Esophagus squamous epithelium (tissue), 4 donors: ENCODE results near the gene SH2D1B.

Source experiments
- POLR2A ChIP-seq, 4 donors: fragments of 450-650 bp; IDR thresholded peaks; one replicate each; pipeline ENCODE4 v1.6.1; 2017; ENCODE audit warnings: antibody characterized with exemption in 4 of 4, mild to moderate bottlenecking in 4 of 4, moderate library complexity in 3 of 4
- TF ChIP-seq, protein P1 (sequence below), 6 experiments: fragments of 450-650 bp in 4 of 6; fragments of 200-600 bp in 2 of 6; sonication (generic) in 2 of 6; IDR thresholded peaks; one replicate each; pipeline ENCODE4 v1.5.1; 2016 to 2019; ENCODE audit warnings: antibody characterized with exemption in 6 of 6, mild to moderate bottlenecking in 4 of 6, moderate library complexity in 4 of 6

DNA sequence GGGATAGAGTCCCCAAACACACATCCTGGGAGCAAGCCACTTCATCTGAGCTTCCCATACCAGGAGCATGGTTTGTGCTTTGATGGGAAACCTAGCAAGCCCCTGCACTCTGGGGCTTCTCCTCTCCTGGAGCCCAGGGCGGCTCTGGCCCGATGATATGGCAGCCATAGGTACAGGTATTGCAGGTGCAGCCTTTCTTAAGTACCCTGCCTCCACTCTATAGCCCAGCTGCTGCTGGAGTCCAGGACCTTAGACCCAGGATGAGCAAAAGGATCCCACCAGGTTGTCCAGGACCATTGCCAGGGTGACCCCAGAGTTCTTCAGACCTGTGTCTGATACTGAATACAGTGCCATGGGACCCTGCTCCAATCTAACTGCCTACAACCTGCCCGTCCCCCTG, 26.2 kb downstream of the SH2D1B start:
- TF ChIP-seq, protein P1, sequence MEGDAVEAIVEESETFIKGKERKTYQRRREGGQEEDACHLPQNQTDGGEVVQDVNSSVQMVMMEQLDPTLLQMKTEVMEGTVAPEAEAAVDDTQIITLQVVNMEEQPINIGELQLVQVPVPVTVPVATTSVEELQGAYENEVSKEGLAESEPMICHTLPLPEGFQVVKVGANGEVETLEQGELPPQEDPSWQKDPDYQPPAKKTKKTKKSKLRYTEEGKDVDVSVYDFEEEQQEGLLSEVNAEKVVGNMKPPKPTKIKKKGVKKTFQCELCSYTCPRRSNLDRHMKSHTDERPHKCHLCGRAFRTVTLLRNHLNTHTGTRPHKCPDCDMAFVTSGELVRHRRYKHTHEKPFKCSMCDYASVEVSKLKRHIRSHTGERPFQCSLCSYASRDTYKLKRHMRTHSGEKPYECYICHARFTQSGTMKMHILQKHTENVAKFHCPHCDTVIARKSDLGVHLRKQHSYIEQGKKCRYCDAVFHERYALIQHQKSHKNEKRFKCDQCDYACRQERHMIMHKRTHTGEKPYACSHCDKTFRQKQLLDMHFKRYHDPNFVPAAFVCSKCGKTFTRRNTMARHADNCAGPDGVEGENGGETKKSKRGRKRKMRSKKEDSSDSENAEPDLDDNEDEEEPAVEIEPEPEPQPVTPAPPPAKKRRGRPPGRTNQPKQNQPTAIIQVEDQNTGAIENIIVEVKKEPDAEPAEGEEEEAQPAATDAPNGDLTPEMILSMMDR (IDR thresholded peaks at IDR 0.05), result no peak
- TF ChIP-seq POLR2A (IDR thresholded peaks at IDR 0.05), result no peak
